Trophoblast cell (in vitro differentiated cells and primary cell): ENCODE measurements around the gene FBXW10B.
"Not testable (repeated sequence)": the region's sequence is repeated elsewhere in the genome, so short reads cannot be mapped to it uniquely, and the experiment has no call there.

Source experiments
- DNase-seq, 2 donors: peaks; one replicate each; pipeline ENCODE4 v3.0.0-alpha.2; 2016
- H2AFZ ChIP-seq: 2 replicates; pipeline ENCODE4 v1.6.1; 2013; ENCODE audit warnings: low read length, moderate library complexity, mild to moderate bottlenecking; ENCODE audit not compliant: insufficient read depth, poor library complexity
- H2AK5ac ChIP-seq: 2 replicates; pipeline ENCODE4 v1.6.1; 2013; ENCODE audit warnings: mild to moderate bottlenecking, low read length
- H2BK120ac ChIP-seq: 2 replicates; pipeline ENCODE4 v1.6.1; 2013; ENCODE audit warnings: low read length, mild to moderate bottlenecking, moderate library complexity; ENCODE audit not compliant: insufficient read depth, poor library complexity
- H2BK12ac ChIP-seq: 2 replicates; pipeline ENCODE4 v1.6.1; 2013; ENCODE audit warnings: mild to moderate bottlenecking, low read length, moderate library complexity
- H2BK5ac ChIP-seq: 2 replicates; pipeline ENCODE4 v1.6.1; 2013; ENCODE audit warnings: low read length, low read depth, moderate library complexity, mild to moderate bottlenecking; ENCODE audit not compliant: poor library complexity
- H3K14ac ChIP-seq: 2 replicates; pipeline ENCODE4 v1.6.1; 2013; ENCODE audit warnings: mild to moderate bottlenecking, low read length
- H3K18ac ChIP-seq: 2 replicates; pipeline ENCODE4 v1.6.1; 2013; ENCODE audit warnings: mild to moderate bottlenecking, low read length
- H3K23ac ChIP-seq: 2 replicates; pipeline ENCODE4 v1.6.1; 2013; ENCODE audit warnings: low read length
- H3K27ac ChIP-seq: 2 replicates; pipeline ENCODE4 v1.5.1; 2013; ENCODE audit warnings: low read depth, mild to moderate bottlenecking, inconsistent platforms, low read length, moderate library complexity
- H3K27me3 ChIP-seq: 2 replicates; pipeline ENCODE4 v1.6.1; 2013; ENCODE audit warnings: inconsistent platforms, mild to moderate bottlenecking, low read length, moderate library complexity; ENCODE audit not compliant: insufficient read depth
- H3K36me3 ChIP-seq, 2 experiments: 1 replicate in 1 of 2; 2 replicates in 1 of 2; pipeline ENCODE4 v1.6.1; 2013; ENCODE audit warnings: low read length in 2 of 2, mild to moderate bottlenecking in 2 of 2, moderate library complexity in 1 of 2; ENCODE audit not compliant: insufficient read depth in 2 of 2, control insufficient read depth in 1 of 2
- H3K4ac ChIP-seq: 2 replicates; pipeline ENCODE4 v1.6.1; 2013; ENCODE audit warnings: low read depth, mild to moderate bottlenecking, low read length, moderate library complexity
- H3K4me1 ChIP-seq, 2 experiments: 1 replicate in 1 of 2; 2 replicates in 1 of 2; pipeline ENCODE4 v1.6.1; 2013; ENCODE audit warnings: low read length in 2 of 2, mild to moderate bottlenecking in 2 of 2, moderate library complexity in 1 of 2; ENCODE audit not compliant: insufficient read depth in 2 of 2, control insufficient read depth in 1 of 2
- H3K4me2 ChIP-seq: 2 replicates; pipeline ENCODE4 v1.6.1; 2013; ENCODE audit warnings: inconsistent platforms, mild to moderate bottlenecking, low read length, moderate library complexity
- H3K4me3 ChIP-seq: 2 replicates; pipeline ENCODE4 v1.5.1; 2013; ENCODE audit warnings: mild to moderate bottlenecking, low read depth, low read length, inconsistent platforms
- H3K79me1 ChIP-seq: one replicate; pipeline ENCODE4 v1.6.1; 2013; ENCODE audit warnings: low read length
- H3K79me2 ChIP-seq: 2 replicates; pipeline ENCODE4 v1.6.1; 2013; ENCODE audit warnings: low read length, mild to moderate bottlenecking; ENCODE audit not compliant: control insufficient read depth, insufficient read depth, poor library complexity
- H3K9ac ChIP-seq: 2 replicates; pipeline ENCODE4 v1.6.1; 2013; ENCODE audit warnings: mild to moderate bottlenecking, low read length
- H3K9me3 ChIP-seq: 2 replicates; pipeline ENCODE4 v1.6.1; 2013; ENCODE audit warnings: low read depth, mild to moderate bottlenecking, control low read depth, inconsistent platforms, low read length; ENCODE audit not compliant: insufficient read depth
- H4K12ac ChIP-seq: 2 replicates; pipeline ENCODE4 v1.6.1; 2013; ENCODE audit warnings: low read depth, mild to moderate bottlenecking, low read length, moderate library complexity
- H4K8ac ChIP-seq: 2 replicates; pipeline ENCODE4 v1.6.1; 2013; ENCODE audit warnings: low read depth, mild to moderate bottlenecking, low read length, moderate library complexity
- H4K91ac ChIP-seq: one replicate; pipeline ENCODE4 v1.6.1; 2013; ENCODE audit warnings: low read depth, mild to moderate bottlenecking, low read length, moderate library complexity
- WGBS: extraction: QIAGEN DNeasy Blood & Tissue Kit; methylation state at CpG from one replicate; pipeline ENCODE4 v1.1.7; 2013; ENCODE audit warnings: missing lambda C conversion rate; ENCODE audit not compliant: insufficient read length, insufficient coverage; ENCODE audit errors: extremely low coverage; 5-methylcytosine and 5-hydroxymethylcytosine counted together

The FBXW10B gene

GRCh38 chr17:15645942-15646312, 26.4 kb upstream of the FBXW10B start:
- not testable (repeated sequence) for H3K4ac ChIP-seq, H4K8ac ChIP-seq, H3K4me2 ChIP-seq, H3K23ac ChIP-seq, H2BK12ac ChIP-seq, H3K79me1 ChIP-seq, H2AK5ac ChIP-seq, H3K27me3 ChIP-seq, H3K18ac ChIP-seq, H3K79me2 ChIP-seq, H4K12ac ChIP-seq, H2BK120ac ChIP-seq, H3K36me3 ChIP-seq, H2BK5ac ChIP-seq, H2AFZ ChIP-seq, H3K4me3 ChIP-seq, H4K91ac ChIP-seq, H3K9me3 ChIP-seq, H3K9ac ChIP-seq, H3K14ac ChIP-seq
- peak; percentile 20 to 63 for DNase-seq
- H3K4me1 ChIP-seq: peaks cover 17 to 25% of the 10 kb centered on the region in 2 experiments
- H3K27ac ChIP-seq: peak overlapping the region; percentile 31
- WGBS: no CpG with 5 or more reads among the region's 5 CpGs

GRCh38 chr17:15645099-15645941, 25.8 kb upstream of the FBXW10B start:
- H3K9me3 ChIP-seq: not testable (repeated sequence)

GRCh38 chr17:15642505-15643251, 23.2 kb upstream of the FBXW10B start:
- H4K8ac ChIP-seq: not testable (repeated sequence)
- no CpG with 5 or more reads among the region's 12 CpGs for WGBS

More at GRCh38 chr17:15645099-15645941, 25.8 kb upstream of the FBXW10B start:
- not testable (repeated sequence) for H3K23ac ChIP-seq, H3K4me3 ChIP-seq, H3K9ac ChIP-seq, H2AK5ac ChIP-seq, H3K27me3 ChIP-seq, H2AFZ ChIP-seq, H3K79me2 ChIP-seq, H3K4me2 ChIP-seq, H2BK5ac ChIP-seq, H3K79me1 ChIP-seq, H4K12ac ChIP-seq, H3K4ac ChIP-seq, H3K36me3 ChIP-seq
- no CpG with 5 or more reads among the region's 10 CpGs for WGBS
- DNase-seq: peak; percentile 44 to 57
- Histone ChIP-seq H3K27ac (peak overlapping the region; percentile 89), H3K18ac (peak overlapping the region; percentile 71), H3K4me1 (peaks cover 13 to 21% of the 10 kb centered on the region in 2 experiments), H2BK12ac (peak overlapping the region; percentile 64), H4K8ac (peak overlapping the region; percentile 60), H3K14ac (peak overlapping the region; percentile 74), H4K91ac (peak overlapping the region; percentile 55), H2BK120ac (peak overlapping the region; percentile 86)

GRCh38 chr17:15642014-15642413, 22.5 kb upstream of the FBXW10B start:
- not testable (repeated sequence) for H3K4me1 ChIP-seq, H2BK12ac ChIP-seq, H3K4me2 ChIP-seq, H4K12ac ChIP-seq, H3K9ac ChIP-seq, H3K79me2 ChIP-seq, H3K4ac ChIP-seq, H2BK120ac ChIP-seq, H3K27me3 ChIP-seq, H3K18ac ChIP-seq, H3K27ac ChIP-seq, H4K91ac ChIP-seq, H3K4me3 ChIP-seq, H4K8ac ChIP-seq, H3K36me3 ChIP-seq, H2BK5ac ChIP-seq, H3K9me3 ChIP-seq, H2AFZ ChIP-seq, H2AK5ac ChIP-seq, H3K14ac ChIP-seq, H3K79me1 ChIP-seq, H3K23ac ChIP-seq, DNase-seq
- no CpG with 5 or more reads among the region's 4 CpGs for WGBS

More at GRCh38 chr17:15642505-15643251, 23.2 kb upstream of the FBXW10B start:
- H3K4me2 ChIP-seq, H2AFZ ChIP-seq, H3K4ac ChIP-seq, H4K12ac ChIP-seq, H3K14ac ChIP-seq, H2BK5ac ChIP-seq, H3K79me2 ChIP-seq, H2BK120ac ChIP-seq, H3K9me3 ChIP-seq, H3K27ac ChIP-seq, H3K79me1 ChIP-seq, H3K27me3 ChIP-seq, H3K23ac ChIP-seq, H4K91ac ChIP-seq, H3K4me3 ChIP-seq, DNase-seq, H3K9ac ChIP-seq, H3K18ac ChIP-seq, H3K4me1 ChIP-seq, H2AK5ac ChIP-seq, H2BK12ac ChIP-seq, H3K36me3 ChIP-seq: not testable (repeated sequence)
